ENCODE results near the gene CDS2.

DNA sequence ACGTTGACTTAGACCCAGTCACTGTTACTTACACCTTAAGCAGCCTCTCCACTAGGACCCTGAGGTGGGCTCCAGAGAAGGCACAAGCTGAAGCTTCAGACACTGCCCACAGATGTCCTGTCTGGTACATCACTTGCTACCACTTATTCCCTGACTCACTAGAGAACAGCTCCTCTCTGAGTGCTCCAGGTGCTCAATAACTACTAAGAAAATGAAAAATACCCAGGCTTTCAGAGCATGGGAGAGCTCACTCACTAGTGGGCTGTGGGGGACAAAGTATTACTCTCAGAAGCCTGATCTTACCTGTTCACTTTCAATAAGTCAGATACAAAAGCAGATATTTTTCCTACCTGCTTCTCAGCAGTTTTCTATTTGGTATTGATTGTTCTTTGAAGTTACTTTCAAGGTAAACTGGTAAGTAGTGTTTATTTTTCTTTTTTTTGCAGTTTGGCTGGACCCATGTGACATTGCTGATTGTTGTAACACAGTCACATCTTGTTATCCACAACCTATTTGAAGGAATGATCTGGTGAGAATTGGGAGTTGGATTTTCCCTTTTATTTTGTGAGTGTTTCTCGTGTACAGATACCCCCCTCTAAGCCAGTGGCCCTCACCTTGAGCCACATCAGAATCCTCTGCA is 55.9 kb downstream of the CDS2 start:
- no peak for TF ChIP-seq POLR2A (IDR thresholded peaks at IDR 0.05; ENCODE audit: low read length)
- TF ChIP-seq GATA1 (IDR thresholded peaks at IDR 0.05; ENCODE audit: low read depth, low read length): no peak

Data from erythroblast (primary cell).